Loucy (cell line): Measurements from ENCODE around the gene GSG1L2.

Experiments used
- H2AFZ ChIP-seq: fragments of 200-600 bp; sonication (generic); 2 replicates; pipeline ENCODE4 v1.6.0; 2016; ENCODE audit warnings: antibody characterized with exemption, mild to moderate bottlenecking, low read length, moderate library complexity
- H3F3A ChIP-seq: fragments of 200-600 bp; 2 replicates; pipeline ENCODE4 v1.6.0; 2016; ENCODE audit warnings: antibody characterized with exemption, low read depth, mild to moderate bottlenecking
- H3K27me3 ChIP-seq: fragments of 200-600 bp; sonication (generic); 2 replicates; pipeline ENCODE4 v1.6.1; 2014; ENCODE audit warnings: low read length, mild to moderate bottlenecking; ENCODE audit not compliant: insufficient read depth, poor library complexity, severe bottlenecking
- H3K36me3 ChIP-seq: fragments of 200-600 bp; sonication (generic); 2 replicates; pipeline ENCODE4 v1.6.1; 2016; ENCODE audit warnings: low read length; ENCODE audit not compliant: insufficient read depth
- H3K4me1 ChIP-seq: fragments of 200-600 bp; sonication (generic); 2 replicates; pipeline ENCODE4 v1.5.1; 2014; ENCODE audit warnings: low read length, mild to moderate bottlenecking; ENCODE audit not compliant: insufficient read depth, poor library complexity, severe bottlenecking
- H3K4me2 ChIP-seq: fragments of 200-600 bp; sonication (generic); 2 replicates; pipeline ENCODE4 v1.6.0; 2014; ENCODE audit warnings: antibody characterized with exemption, low read length, low read depth, mild to moderate bottlenecking; ENCODE audit not compliant: poor library complexity, severe bottlenecking
- H3K4me3 ChIP-seq: fragments of 200-600 bp; sonication (generic); 2 replicates; pipeline ENCODE4 v1.5.1; 2014; ENCODE audit warnings: low read length, mild to moderate bottlenecking, mixed read lengths; ENCODE audit not compliant: poor library complexity, severe bottlenecking
- H3K79me2 ChIP-seq: fragments of 200-600 bp; sonication (generic); 2 replicates; pipeline ENCODE4 v1.6.1; 2014; ENCODE audit warnings: low read length; ENCODE audit not compliant: insufficient read depth
- H3K9ac ChIP-seq: fragments of 200-600 bp; sonication (generic); 2 replicates; pipeline ENCODE4 v1.6.0; 2014; ENCODE audit warnings: mild to moderate bottlenecking, low read depth, low read length, moderate library complexity; ENCODE audit not compliant: poor library complexity, severe bottlenecking
- H3K9me2 ChIP-seq: fragments of 200-600 bp; sonication (generic); replicated peaks from 2 replicates; pipeline ENCODE4 v1.6.1; 2016; ENCODE audit warnings: low read depth, low read length, mixed read lengths
- H3K9me3 ChIP-seq: fragments of 200-600 bp; sonication (generic); 2 replicates; pipeline ENCODE4 v1.6.1; 2014; ENCODE audit warnings: mild to moderate bottlenecking, antibody characterized with exemption, low read length, low read depth; ENCODE audit not compliant: insufficient read depth
- H4K20me1 ChIP-seq: fragments of 200-600 bp; sonication (generic); 2 replicates; pipeline ENCODE4 v1.6.0; 2014; ENCODE audit warnings: antibody characterized with exemption, low read length, mild to moderate bottlenecking; ENCODE audit not compliant: insufficient read depth, poor library complexity, severe bottlenecking
- CTCF ChIP-seq: fragments of 200-600 bp; sonication (generic); conservative IDR thresholded peaks from 2 replicates; pipeline ENCODE4 v1.5.1; 2014; ENCODE audit warnings: mild to moderate bottlenecking, antibody characterized with exemption, low read length
- EZH2phosphoT487 ChIP-seq: fragments of 200-600 bp; IDR thresholded peaks from 2 replicates; pipeline ENCODE4 v1.6.1; 2018; ENCODE audit warnings: antibody characterized with exemption, mild to moderate bottlenecking, moderate library complexity, borderline replicate concordance

Gene GSG1L2

GRCh38 chr17:9806699-9807098 is 15.2 kb downstream of the GSG1L2 start:
- no peaks in the 10 kb centered on the region for H3F3A ChIP-seq
- no peaks in the 10 kb centered on the region for H3K79me2 ChIP-seq
- H2AFZ ChIP-seq: no peak overlapping the region
- H4K20me1 ChIP-seq: no peaks in the 10 kb centered on the region
- H3K4me1 ChIP-seq: no peaks in the 10 kb centered on the region
- no peak for TF ChIP-seq CTCF
- no peak for TF ChIP-seq EZH2phosphoT487
- H3K9me2 ChIP-seq: no peaks in the 10 kb centered on the region
- no peaks in the 10 kb centered on the region for H3K9me3 ChIP-seq
- H3K9ac ChIP-seq: no peak overlapping the region
- no peak overlapping the region for H3K4me2 ChIP-seq
- no peaks in the 10 kb centered on the region for H3K27me3 ChIP-seq
- no peaks in the 10 kb centered on the region for H3K36me3 ChIP-seq
- no peak overlapping the region for H3K4me3 ChIP-seq

GRCh38 chr17:9805769-9806168 is 16.1 kb downstream of the GSG1L2 start:
- TF ChIP-seq EZH2phosphoT487: no peak
- no peak for TF ChIP-seq CTCF
- H3K4me3 ChIP-seq: no peak overlapping the region
- H3K9me3 ChIP-seq: no peaks in the 10 kb centered on the region
- no peaks in the 10 kb centered on the region for H3K79me2 ChIP-seq
- no peaks in the 10 kb centered on the region for H3K36me3 ChIP-seq
- H3F3A ChIP-seq: no peaks in the 10 kb centered on the region
- no peak overlapping the region for H3K9ac ChIP-seq
- H4K20me1 ChIP-seq: no peaks in the 10 kb centered on the region
- H3K9me2 ChIP-seq: no peaks in the 10 kb centered on the region
- H2AFZ ChIP-seq: no peak overlapping the region
- H3K4me1 ChIP-seq: no peaks in the 10 kb centered on the region
- no peak overlapping the region for H3K4me2 ChIP-seq
- H3K27me3 ChIP-seq: no peaks in the 10 kb centered on the region

- H4K20me1 ChIP-seq: no peaks in the 10 kb centered on the region
- no peaks in the 10 kb centered on the region for H3K9me2 ChIP-seq
- H3K9me3 ChIP-seq: no peaks in the 10 kb centered on the region
- H3F3A ChIP-seq: no peaks in the 10 kb centered on the region
- H3K4me2 ChIP-seq: no peak overlapping the region
- no peaks in the 10 kb centered on the region for H3K27me3 ChIP-seq
- H2AFZ ChIP-seq: no peak overlapping the region
- H3K79me2 ChIP-seq: no peaks in the 10 kb centered on the region
- no peaks in the 10 kb centered on the region for H3K4me1 ChIP-seq
- no peak overlapping the region for H3K9ac ChIP-seq
- no peak overlapping the region for H3K4me3 ChIP-seq
- no peak for TF ChIP-seq EZH2phosphoT487
- no peak for TF ChIP-seq CTCF
- H3K36me3 ChIP-seq: no peaks in the 10 kb centered on the region
Measured at GRCh38 chr17:9802697-9803096, 19.2 kb downstream of the GSG1L2 start.
